SK-N-SH (cell line): ENCODE results near the gene ABCC11. TPM values are rescaled to one million over a fixed set of nuclear protein-coding genes. Genes with fewer than 3 reads are reported as not detected.

Experiments used
- CTCF ChIA-PET: fragments of 300-600, 350-600 bp; formaldehyde crosslinking; extraction: SDS; loops from one replicate; lab custom pipeline; 2021; lab: Yijun Ruan, JAX
- POLR2A ChIA-PET: fragments of 350-600 bp; sonication (Branson Sonifier 250); formaldehyde crosslinking; extraction: SDS; loops from one replicate; lab custom pipeline; 2020; ENCODE audit warnings: antibody characterized with exemption, inconsistent platforms; lab: Yijun Ruan, JAX
- DNase-seq: peaks from one replicate; pipeline ENCODE4 v3.0.0; 2012
- H2AFZ ChIP-seq: fragments of 200-600 bp; sonication (generic); 2 replicates; pipeline ENCODE4 v1.8.1; 2016; ENCODE audit warnings: antibody characterized with exemption, mild to moderate bottlenecking, low read depth
- H3F3A ChIP-seq: fragments of 200-600 bp; sonication (generic); replicated peaks from 2 replicates; pipeline ENCODE3; 2016; ENCODE audit warnings: antibody characterized with exemption, mild to moderate bottlenecking; ENCODE audit not compliant: insufficient read depth
- H3K27ac ChIP-seq, 2 experiments: fragments of 200-500 bp in 1 of 2; fragments of 200-600 bp in 1 of 2; sonication (Bioruptor generic) in 1 of 2; sonication (generic), shearing (Covaris generic) in 1 of 2; 2 replicates each; pipeline versions ENCODE4 v1.5.1 to v1.6.1; 2014 to 2016; ENCODE audit warnings: low read depth in 2 of 2, inconsistent platforms in 1 of 2, low read length in 1 of 2, mild to moderate bottlenecking in 1 of 2, mixed read lengths in 1 of 2
- H3K27me3 ChIP-seq: fragments of 200-600 bp; sonication (generic), shearing (Covaris generic); 2 replicates; pipeline ENCODE4 v1.6.1; 2016; ENCODE audit warnings: mixed run types; ENCODE audit not compliant: insufficient read depth
- H3K36me3 ChIP-seq, 2 experiments: fragments of 200-500 bp in 1 of 2; fragments of 200-600 bp in 1 of 2; sonication (Bioruptor generic) in 1 of 2; sonication (generic) in 1 of 2; replicated peaks in 1 of 2; 2 replicates each; pipeline versions ENCODE3 to v1.5.1; 2014 to 2016; ENCODE audit warnings: low read length in 1 of 2, mild to moderate bottlenecking in 1 of 2; ENCODE audit not compliant: insufficient read depth in 2 of 2, control insufficient read depth in 1 of 2
- H3K4me1 ChIP-seq, 2 experiments: fragments of 200-500 bp in 1 of 2; fragments of 200-600 bp in 1 of 2; sonication (Bioruptor generic) in 1 of 2; sonication (generic), shearing (Covaris generic) in 1 of 2; 2 replicates each; pipeline versions ENCODE4 v1.5.1 to v1.6.1; 2014 to 2016; ENCODE audit warnings: low read depth in 1 of 2, low read length in 1 of 2, mixed run types in 1 of 2; ENCODE audit not compliant: insufficient read depth in 2 of 2, control insufficient read depth in 1 of 2
- H3K4me2 ChIP-seq: fragments of 200-600 bp; sonication (generic), shearing (Covaris generic); 2 replicates; pipeline ENCODE4 v1.6.1; 2017; ENCODE audit warnings: mixed run types
- H3K4me3 ChIP-seq, 2 experiments: fragments of 200-500 bp in 1 of 2; fragments of 200-600 bp in 1 of 2; sonication (Bioruptor generic) in 1 of 2; sonication (generic), shearing (Covaris generic) in 1 of 2; 2 replicates each; pipeline versions ENCODE4 v1.5.1 to v1.8.1; 2014 to 2016; ENCODE audit warnings: low read depth in 2 of 2, inconsistent platforms in 1 of 2, low read length in 1 of 2, mild to moderate bottlenecking in 1 of 2, mixed read lengths in 1 of 2, moderate library complexity in 1 of 2
- H3K79me2 ChIP-seq: fragments of 200-600 bp; sonication (generic); 2 replicates; pipeline ENCODE4 v1.8.1; 2017; ENCODE audit warnings: mild to moderate bottlenecking; ENCODE audit not compliant: insufficient read depth
- H3K9ac ChIP-seq: fragments of 200-600 bp; sonication (generic); 2 replicates; pipeline ENCODE4 v1.6.1; 2017; ENCODE audit warnings: mixed run types
- H3K9me2 ChIP-seq: fragments of 200-600 bp; sonication (generic); 2 replicates; pipeline ENCODE4 v1.6.1; 2017; ENCODE audit warnings: mixed run types
- H3K9me3 ChIP-seq: fragments of 200-600 bp; sonication (generic); 2 replicates; pipeline ENCODE4 v1.6.1; 2017; ENCODE audit warnings: mixed run types, mild to moderate bottlenecking, moderate library complexity
- H4K20me1 ChIP-seq: fragments of 200-600 bp; sonication (generic); 2 replicates; pipeline ENCODE4 v1.6.1; 2017; ENCODE audit warnings: mild to moderate bottlenecking, mixed run types; ENCODE audit not compliant: insufficient read depth
- EP300 ChIP-seq, 2 experiments: IDR thresholded peaks; 2 replicates each; pipeline versions ENCODE4 v1.4.0 to v1.6.1; 2012; ENCODE audit warnings: borderline replicate concordance in 1 of 2, low read depth in 1 of 2, low read length in 1 of 2
- GABPA ChIP-seq: IDR thresholded peaks from 2 replicates; pipeline ENCODE4 v1.4.0; 2012; ENCODE audit warnings: low read depth, mild to moderate bottlenecking
- NFIC ChIP-seq: IDR thresholded peaks from 2 replicates; pipeline ENCODE4 v1.4.0; 2012; ENCODE audit warnings: borderline replicate concordance
- POLR2AphosphoS5 ChIP-seq: IDR thresholded peaks from 2 replicates; pipeline ENCODE4 v1.6.1; 2012; ENCODE audit warnings: low read depth, low read length
- RFX5 ChIP-seq: IDR thresholded peaks from 2 replicates; pipeline ENCODE4 v1.6.1; 2012; ENCODE audit warnings: mild to moderate bottlenecking, improper control_type of control experiment, low read length
- TAF1 ChIP-seq: IDR thresholded peaks from 2 replicates; pipeline ENCODE4 v1.6.1; 2012; ENCODE audit warnings: low read depth, mild to moderate bottlenecking, low read length, moderate library complexity, borderline replicate concordance
- TEAD4 ChIP-seq: IDR thresholded peaks from 2 replicates; pipeline ENCODE4 v1.4.0; 2012; ENCODE audit warnings: mild to moderate bottlenecking, borderline replicate concordance; ENCODE audit not compliant: insufficient read depth
- YY1 ChIP-seq: IDR thresholded peaks from 2 replicates; pipeline ENCODE4 v1.4.0; 2012; ENCODE audit warnings: low read depth, mild to moderate bottlenecking
- WGBS: methylation state at CpG from one replicate; pipeline ENCODE4 v1.1.6; 2017; ENCODE audit warnings: low lambda C conversion rate; 5-methylcytosine and 5-hydroxymethylcytosine counted together
- polyA plus RNA-seq, 3 experiments: library from polyadenylated mRNA; depleted of rRNA; stranded (reverse); fragments of >200 nt; gene quantifications; 2 replicates each; pipeline ENCODE4 v1.2.3, GENCODE V29; 2012
- TF ChIP-seq, protein P1 (sequence below): IDR thresholded peaks from 2 replicates; pipeline ENCODE4 v1.4.0; 2012; ENCODE audit warnings: low read depth, borderline replicate concordance
- TF ChIP-seq, protein P2 (sequence below): IDR thresholded peaks from 2 replicates; pipeline ENCODE4 v1.6.1; 2012; ENCODE audit warnings: mild to moderate bottlenecking, low read depth, low read length, moderate library complexity
- TF ChIP-seq, protein P3 (sequence below): IDR thresholded peaks from 2 replicates; pipeline ENCODE4 v1.4.0; 2012; ENCODE audit warnings: low read depth

ABCC11 gene
- polyA plus RNA-seq, 1 of the 3 experiments (the other 2 are of a cell fraction): 0.07 TPM

DNA sequence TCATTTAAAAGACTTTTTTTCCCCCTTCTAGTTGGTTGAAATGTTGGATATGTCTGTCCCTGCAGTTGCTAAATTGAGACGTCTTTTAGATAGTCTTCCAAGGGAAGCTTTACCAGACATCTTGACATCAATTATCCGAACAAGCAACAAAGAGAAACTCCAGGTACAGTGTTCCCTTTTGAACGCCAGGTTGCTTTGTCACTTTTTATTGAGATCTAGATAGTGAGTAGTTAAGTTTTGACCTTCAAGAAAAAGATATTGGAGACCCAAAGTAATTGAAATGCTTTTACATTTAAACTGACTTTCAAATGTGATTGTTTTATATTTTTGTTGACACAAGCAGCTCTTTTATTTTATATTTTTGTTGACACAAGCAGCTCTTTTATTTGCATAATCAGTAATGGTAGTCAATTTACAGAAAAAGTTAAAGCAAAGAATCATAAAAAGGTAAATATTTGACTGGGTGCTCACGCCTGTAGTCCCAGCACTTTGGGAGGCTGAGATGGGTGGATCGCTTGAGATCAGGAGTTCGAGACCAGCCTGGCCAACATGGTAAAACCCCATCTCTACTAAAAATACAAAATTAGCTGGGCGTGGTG, 9.3 kb upstream of the ABCC11 start:
- Histone ChIP-seq H3K27ac (no peak overlapping the region), H3K79me2 (peaks cover 26% of the 10 kb centered on the region), H3K9ac (no peak overlapping the region), H3K9me3 (no peaks in the 10 kb centered on the region), H3K27me3 (no peaks in the 10 kb centered on the region), H3K4me2 (no peak overlapping the region), H3F3A (no peaks in the 10 kb centered on the region), H3K4me1 (no peaks in the 10 kb centered on the region), H3K36me3 (peaks cover 58 to 73% of the 10 kb centered on the region in 2 experiments), H3K4me3 (no peak overlapping the region), H4K20me1 (no peaks in the 10 kb centered on the region; the same call in 1 of the 2 replicates), H2AFZ (no peak overlapping the region), H3K9me2 (no peaks in the 10 kb centered on the region)
- no peak for DNase-seq
- ChIA-PET POLR2A (no interaction called here), CTCF (interaction anchor here (0.6 to 2.8 kb wide), 5 partner anchors 12 to 374 kb away, joined by 3 to 14 read pairs (median 4); no protein-coding TSS in a partner anchor)
- whole genome bisulfite sequencing: 95% methylated on average over 7 of the region's 7 CpGs
- no peak for TF ChIP-seq POLR2AphosphoS5

DNA sequence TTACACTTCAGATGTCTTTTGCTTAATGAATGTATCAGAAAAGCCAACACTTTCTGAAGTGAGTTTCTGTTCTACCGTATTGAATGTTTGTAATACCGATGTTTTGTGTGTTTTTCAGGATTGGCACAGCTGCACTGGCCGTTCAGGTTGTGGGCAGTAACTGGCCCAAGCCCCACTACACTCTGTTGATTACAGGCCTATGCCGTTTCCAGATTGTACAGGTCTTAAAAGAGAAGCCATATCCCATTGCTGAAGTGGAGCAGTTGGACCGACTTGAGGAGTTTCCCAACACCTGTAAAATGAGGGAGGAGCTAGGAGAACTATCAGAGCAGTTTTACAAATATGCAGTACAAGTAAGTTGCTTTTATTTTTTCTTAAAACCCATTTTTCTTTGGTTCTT, 4.7 kb upstream of the ABCC11 start:
- H3K9me3 ChIP-seq: no peaks in the 10 kb centered on the region
- no peaks in the 10 kb centered on the region; a peak in 3 of 4 replicates for H3K4me1 ChIP-seq
- 88% methylated on average over 5 of the region's 5 CpGs for WGBS
- peaks cover 70% of the 10 kb centered on the region for H3K79me2 ChIP-seq
- no peaks in the 10 kb centered on the region for H3K27me3 ChIP-seq
- no peak for DNase-seq
- TF ChIP-seq GABPA (no peak), YY1 (no peak), RFX5 (no peak), TAF1 (no peak), TEAD4 (no peak), NFIC (no peak), EP300 (IDR thresholded peaks at IDR 0.05; ENCODE audit: borderline replicate concordance in 1 of 2, low read depth in 1 of 2, low read length in 1 of 2) (no peak)
- TF ChIP-seq, protein P1, sequence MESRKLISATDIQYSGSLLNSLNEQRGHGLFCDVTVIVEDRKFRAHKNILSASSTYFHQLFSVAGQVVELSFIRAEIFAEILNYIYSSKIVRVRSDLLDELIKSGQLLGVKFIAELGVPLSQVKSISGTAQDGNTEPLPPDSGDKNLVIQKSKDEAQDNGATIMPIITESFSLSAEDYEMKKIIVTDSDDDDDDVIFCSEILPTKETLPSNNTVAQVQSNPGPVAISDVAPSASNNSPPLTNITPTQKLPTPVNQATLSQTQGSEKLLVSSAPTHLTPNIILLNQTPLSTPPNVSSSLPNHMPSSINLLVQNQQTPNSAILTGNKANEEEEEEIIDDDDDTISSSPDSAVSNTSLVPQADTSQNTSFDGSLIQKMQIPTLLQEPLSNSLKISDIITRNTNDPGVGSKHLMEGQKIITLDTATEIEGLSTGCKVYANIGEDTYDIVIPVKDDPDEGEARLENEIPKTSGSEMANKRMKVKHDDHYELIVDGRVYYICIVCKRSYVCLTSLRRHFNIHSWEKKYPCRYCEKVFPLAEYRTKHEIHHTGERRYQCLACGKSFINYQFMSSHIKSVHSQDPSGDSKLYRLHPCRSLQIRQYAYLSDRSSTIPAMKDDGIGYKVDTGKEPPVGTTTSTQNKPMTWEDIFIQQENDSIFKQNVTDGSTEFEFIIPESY: no peak
- TF ChIP-seq, protein P2, sequence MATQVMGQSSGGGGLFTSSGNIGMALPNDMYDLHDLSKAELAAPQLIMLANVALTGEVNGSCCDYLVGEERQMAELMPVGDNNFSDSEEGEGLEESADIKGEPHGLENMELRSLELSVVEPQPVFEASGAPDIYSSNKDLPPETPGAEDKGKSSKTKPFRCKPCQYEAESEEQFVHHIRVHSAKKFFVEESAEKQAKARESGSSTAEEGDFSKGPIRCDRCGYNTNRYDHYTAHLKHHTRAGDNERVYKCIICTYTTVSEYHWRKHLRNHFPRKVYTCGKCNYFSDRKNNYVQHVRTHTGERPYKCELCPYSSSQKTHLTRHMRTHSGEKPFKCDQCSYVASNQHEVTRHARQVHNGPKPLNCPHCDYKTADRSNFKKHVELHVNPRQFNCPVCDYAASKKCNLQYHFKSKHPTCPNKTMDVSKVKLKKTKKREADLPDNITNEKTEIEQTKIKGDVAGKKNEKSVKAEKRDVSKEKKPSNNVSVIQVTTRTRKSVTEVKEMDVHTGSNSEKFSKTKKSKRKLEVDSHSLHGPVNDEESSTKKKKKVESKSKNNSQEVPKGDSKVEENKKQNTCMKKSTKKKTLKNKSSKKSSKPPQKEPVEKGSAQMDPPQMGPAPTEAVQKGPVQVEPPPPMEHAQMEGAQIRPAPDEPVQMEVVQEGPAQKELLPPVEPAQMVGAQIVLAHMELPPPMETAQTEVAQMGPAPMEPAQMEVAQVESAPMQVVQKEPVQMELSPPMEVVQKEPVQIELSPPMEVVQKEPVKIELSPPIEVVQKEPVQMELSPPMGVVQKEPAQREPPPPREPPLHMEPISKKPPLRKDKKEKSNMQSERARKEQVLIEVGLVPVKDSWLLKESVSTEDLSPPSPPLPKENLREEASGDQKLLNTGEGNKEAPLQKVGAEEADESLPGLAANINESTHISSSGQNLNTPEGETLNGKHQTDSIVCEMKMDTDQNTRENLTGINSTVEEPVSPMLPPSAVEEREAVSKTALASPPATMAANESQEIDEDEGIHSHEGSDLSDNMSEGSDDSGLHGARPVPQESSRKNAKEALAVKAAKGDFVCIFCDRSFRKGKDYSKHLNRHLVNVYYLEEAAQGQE: no peak
- TF ChIP-seq, protein P3, sequence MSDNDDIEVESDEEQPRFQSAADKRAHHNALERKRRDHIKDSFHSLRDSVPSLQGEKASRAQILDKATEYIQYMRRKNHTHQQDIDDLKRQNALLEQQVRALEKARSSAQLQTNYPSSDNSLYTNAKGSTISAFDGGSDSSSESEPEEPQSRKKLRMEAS: no peak
- H3K9ac ChIP-seq: no peak overlapping the region
- peaks cover 29 to 34% of the 10 kb centered on the region in 2 experiments for H3K36me3 ChIP-seq
- no peak overlapping the region for H3K27ac ChIP-seq
- H2AFZ ChIP-seq: no peak overlapping the region
- no peaks in the 10 kb centered on the region for H3K9me2 ChIP-seq
- CTCF ChIA-PET: interaction anchor here (1.1 kb wide), 1 partner anchor 378 kb away, joined by 3 read pairs; no protein-coding TSS in a partner anchor
- POLR2A ChIA-PET: no interaction called here
- no peak overlapping the region for H3K4me3 ChIP-seq
- peaks cover 15% of the 10 kb centered on the region; the same call in 1 of the 2 replicates for H4K20me1 ChIP-seq
- H3K4me2 ChIP-seq: no peak overlapping the region
- no peaks in the 10 kb centered on the region for H3F3A ChIP-seq
